Panc1 (cell line): ENCODE results near the gene WDR59. TPM values are rescaled to one million over a fixed set of nuclear protein-coding genes. Genes with fewer than 3 reads are reported as not detected.

ENCODE experiments used
- ATAC-seq: fragments of 200-7000 bp; cut with Tn5 transposase; 2 replicates; pipeline ENCODE4 v1.9.1; 2020; ENCODE audit warnings: mild to moderate bottlenecking, moderate library complexity
- BruUV-seq: library from RNA; stranded (reverse); fragments of 400-500 nt; replicated peaks from 2 replicates; lab custom pipeline; 2021; lab: Mats Ljungman, UMichigan
- CTCF ChIA-PET: fragments of 300-600 bp; sonication (Branson Sonifier 250); formaldehyde crosslinking; loops from one replicate; lab custom pipeline; 2022; ENCODE audit warnings: antibody characterized with exemption; lab: Charles Lee
- POLR2A ChIA-PET: fragments of 300-600 bp; sonication (Branson Sonifier 250); formaldehyde crosslinking; loops from one replicate; lab custom pipeline; 2022; ENCODE audit warnings: antibody characterized with exemption; lab: Charles Lee
- DNase-seq: peaks from one replicate; pipeline ENCODE4 v3.0.0-alpha.2; 2010; ENCODE audit warnings: low read depth, low spot score
- H3K27ac ChIP-seq: 2 replicates; pipeline ENCODE4 v1.5.1; 2011; ENCODE audit warnings: mild to moderate bottlenecking, low read length, inconsistent platforms
- H3K27me3 ChIP-seq: fragments of 200-500 bp; sonication (Bioruptor generic); 2 replicates; pipeline ENCODE4 v1.6.0; 2014; ENCODE audit warnings: low read length, inconsistent platforms; ENCODE audit not compliant: control insufficient read depth, insufficient read depth
- H3K36me3 ChIP-seq: fragments of 200-500 bp; sonication (Bioruptor generic); 2 replicates; pipeline ENCODE4 v1.5.1; 2014; ENCODE audit warnings: inconsistent platforms, mild to moderate bottlenecking, low read length, moderate library complexity; ENCODE audit not compliant: control insufficient read depth, insufficient read depth
- H3K4me1 ChIP-seq: 2 replicates; pipeline ENCODE4 v1.5.1; 2011; ENCODE audit warnings: inconsistent platforms, mild to moderate bottlenecking, low read length, moderate library complexity; ENCODE audit not compliant: control insufficient read depth, insufficient read depth
- H3K4me3 ChIP-seq, 2 experiments: 2 replicates each; pipeline ENCODE4 v1.5.1; 2011 to 2012; ENCODE audit warnings: low read depth in 2 of 2, low read length in 2 of 2, mild to moderate bottlenecking in 2 of 2, inconsistent platforms in 1 of 2, moderate library complexity in 1 of 2
- H3K9me3 ChIP-seq: fragments of 200-500 bp; sonication (Bioruptor generic); 2 replicates; pipeline ENCODE4 v1.5.1; 2014; ENCODE audit warnings: low read depth, mild to moderate bottlenecking, inconsistent platforms, low read length, moderate library complexity; ENCODE audit not compliant: control insufficient read depth, insufficient read depth
- POLR2AphosphoS5 ChIP-seq: IDR thresholded peaks from 2 replicates; pipeline ENCODE4 v1.6.1; 2012; ENCODE audit warnings: mild to moderate bottlenecking, low read depth, low read length, moderate library complexity
- SIN3A ChIP-seq: IDR thresholded peaks from 2 replicates; pipeline ENCODE4 v1.6.1; 2012; ENCODE audit warnings: low read depth, mild to moderate bottlenecking, low read length, moderate library complexity, borderline replicate concordance; ENCODE audit not compliant: insufficient read depth
- TCF7L2 ChIP-seq: IDR thresholded peaks from 2 replicates; pipeline ENCODE4 v1.6.1; 2011; ENCODE audit warnings: mild to moderate bottlenecking, low read depth, low read length, inconsistent platforms
- in situ Hi-C: cut with HindIII; loops from 2 replicates; pipeline ENCODE4 v1.10.0; 2016; ENCODE audit warnings: low sequenced_read_pairs, low pct_unique_long_range_greater_than_20kb
- intact Hi-C: fragments of 100-400 bp; cut with micrococcal nuclease; formaldehyde crosslinking; loops from one replicate; pipeline ENCODE4 v1.10.0; 2022; ENCODE audit not compliant: unreplicated experiment
- total RNA-seq: library from RNA; stranded (reverse); gene quantifications from one replicate; pipeline ENCODE4 v1.2.1, GENCODE V29; 2021; ENCODE audit not compliant: unreplicated experiment
- TF ChIP-seq, protein P1 (sequence below), 2 experiments: IDR thresholded peaks; 2 replicates each; pipeline ENCODE4 v1.6.1; 2011 to 2012; ENCODE audit warnings: low read depth in 2 of 2, control low read depth in 1 of 2, low read length in 1 of 2, mild to moderate bottlenecking in 1 of 2, moderate library complexity in 1 of 2; ENCODE audit not compliant: insufficient read depth in 1 of 2
- TF ChIP-seq, protein P2 (sequence below): fragments of 450-650 bp; IDR thresholded peaks from 2 replicates; pipeline ENCODE4 v1.5.1; 2017; ENCODE audit warnings: mild to moderate bottlenecking

Gene WDR59
- total RNA-seq, 1 experiment from 2014 or later = 58.7 TPM

DNA sequence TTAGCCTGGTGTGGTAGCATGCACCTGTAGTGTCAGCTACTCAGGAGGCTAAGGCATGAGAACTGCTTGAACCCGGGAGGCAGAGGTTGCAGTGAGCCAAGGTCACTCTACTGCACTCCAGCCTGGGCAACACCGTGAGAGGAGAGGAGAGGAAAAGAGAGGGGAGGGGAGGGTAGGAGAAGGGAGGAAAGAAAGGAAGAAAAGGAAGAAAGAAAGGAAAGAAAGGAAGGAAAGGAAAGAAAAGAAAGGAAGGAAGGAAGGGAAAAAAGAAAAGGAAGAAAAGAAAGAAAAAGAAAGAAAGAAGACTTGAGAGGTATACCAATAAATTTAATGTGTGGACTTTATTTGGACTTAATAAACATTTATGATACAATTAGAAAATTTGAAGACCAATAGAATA is 143.5 kb downstream of the WDR59 start:
- no peaks in the 10 kb centered on the region for H3K9me3 ChIP-seq
- H3K27me3 ChIP-seq = no peaks in the 10 kb centered on the region; the same call in 1 of the 2 replicates
- H3K4me3 ChIP-seq = no peak overlapping the region
- ChIA-PET POLR2A (interaction anchor here (0.5 kb wide), 1 partner anchor 201 kb away, joined by 5 read pairs; no protein-coding TSS in a partner anchor), CTCF (no interaction called here)
- peaks cover 2% of the 10 kb centered on the region; the same call in 1 of the 2 replicates for H3K4me1 ChIP-seq
- in situ Hi-C loops = no loop called here
- no peak for ATAC-seq
- H3K27ac ChIP-seq = no peak overlapping the region
- no peak for TF ChIP-seq TCF7L2
- TF ChIP-seq, protein P1, sequence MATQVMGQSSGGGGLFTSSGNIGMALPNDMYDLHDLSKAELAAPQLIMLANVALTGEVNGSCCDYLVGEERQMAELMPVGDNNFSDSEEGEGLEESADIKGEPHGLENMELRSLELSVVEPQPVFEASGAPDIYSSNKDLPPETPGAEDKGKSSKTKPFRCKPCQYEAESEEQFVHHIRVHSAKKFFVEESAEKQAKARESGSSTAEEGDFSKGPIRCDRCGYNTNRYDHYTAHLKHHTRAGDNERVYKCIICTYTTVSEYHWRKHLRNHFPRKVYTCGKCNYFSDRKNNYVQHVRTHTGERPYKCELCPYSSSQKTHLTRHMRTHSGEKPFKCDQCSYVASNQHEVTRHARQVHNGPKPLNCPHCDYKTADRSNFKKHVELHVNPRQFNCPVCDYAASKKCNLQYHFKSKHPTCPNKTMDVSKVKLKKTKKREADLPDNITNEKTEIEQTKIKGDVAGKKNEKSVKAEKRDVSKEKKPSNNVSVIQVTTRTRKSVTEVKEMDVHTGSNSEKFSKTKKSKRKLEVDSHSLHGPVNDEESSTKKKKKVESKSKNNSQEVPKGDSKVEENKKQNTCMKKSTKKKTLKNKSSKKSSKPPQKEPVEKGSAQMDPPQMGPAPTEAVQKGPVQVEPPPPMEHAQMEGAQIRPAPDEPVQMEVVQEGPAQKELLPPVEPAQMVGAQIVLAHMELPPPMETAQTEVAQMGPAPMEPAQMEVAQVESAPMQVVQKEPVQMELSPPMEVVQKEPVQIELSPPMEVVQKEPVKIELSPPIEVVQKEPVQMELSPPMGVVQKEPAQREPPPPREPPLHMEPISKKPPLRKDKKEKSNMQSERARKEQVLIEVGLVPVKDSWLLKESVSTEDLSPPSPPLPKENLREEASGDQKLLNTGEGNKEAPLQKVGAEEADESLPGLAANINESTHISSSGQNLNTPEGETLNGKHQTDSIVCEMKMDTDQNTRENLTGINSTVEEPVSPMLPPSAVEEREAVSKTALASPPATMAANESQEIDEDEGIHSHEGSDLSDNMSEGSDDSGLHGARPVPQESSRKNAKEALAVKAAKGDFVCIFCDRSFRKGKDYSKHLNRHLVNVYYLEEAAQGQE (IDR thresholded peaks at IDR 0.05; ENCODE audit: insufficient read depth in 1 of 2, low read depth in 2 of 2, low read length in 1 of 2) = no peak
- TF ChIP-seq, protein P2, sequence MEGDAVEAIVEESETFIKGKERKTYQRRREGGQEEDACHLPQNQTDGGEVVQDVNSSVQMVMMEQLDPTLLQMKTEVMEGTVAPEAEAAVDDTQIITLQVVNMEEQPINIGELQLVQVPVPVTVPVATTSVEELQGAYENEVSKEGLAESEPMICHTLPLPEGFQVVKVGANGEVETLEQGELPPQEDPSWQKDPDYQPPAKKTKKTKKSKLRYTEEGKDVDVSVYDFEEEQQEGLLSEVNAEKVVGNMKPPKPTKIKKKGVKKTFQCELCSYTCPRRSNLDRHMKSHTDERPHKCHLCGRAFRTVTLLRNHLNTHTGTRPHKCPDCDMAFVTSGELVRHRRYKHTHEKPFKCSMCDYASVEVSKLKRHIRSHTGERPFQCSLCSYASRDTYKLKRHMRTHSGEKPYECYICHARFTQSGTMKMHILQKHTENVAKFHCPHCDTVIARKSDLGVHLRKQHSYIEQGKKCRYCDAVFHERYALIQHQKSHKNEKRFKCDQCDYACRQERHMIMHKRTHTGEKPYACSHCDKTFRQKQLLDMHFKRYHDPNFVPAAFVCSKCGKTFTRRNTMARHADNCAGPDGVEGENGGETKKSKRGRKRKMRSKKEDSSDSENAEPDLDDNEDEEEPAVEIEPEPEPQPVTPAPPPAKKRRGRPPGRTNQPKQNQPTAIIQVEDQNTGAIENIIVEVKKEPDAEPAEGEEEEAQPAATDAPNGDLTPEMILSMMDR = no peak
- DNase-seq = no peak
- no peaks in the 10 kb centered on the region for H3K36me3 ChIP-seq
- intact Hi-C loops = no loop called here
- BruUV-seq = no TSS peak

DNA sequence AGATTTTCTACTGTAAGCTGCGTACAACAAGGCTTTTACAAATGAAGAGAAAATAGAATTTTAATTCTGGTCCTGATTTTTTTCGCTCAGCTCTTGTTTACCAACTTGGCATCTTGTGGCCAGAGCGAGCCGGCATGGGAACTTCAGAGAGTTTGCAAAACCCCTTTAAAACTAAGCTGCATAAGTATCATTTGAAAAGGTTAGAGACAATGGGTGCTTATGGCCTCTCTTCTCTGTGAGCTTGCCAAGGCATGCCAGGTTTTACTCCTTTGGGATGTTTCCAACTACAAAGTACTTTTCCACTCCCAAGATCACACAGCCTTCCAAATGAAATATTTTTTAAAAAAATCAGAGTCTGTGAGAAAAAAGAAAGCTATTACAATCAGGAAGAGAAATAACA is 147.9 kb downstream of the WDR59 start:
- ATAC-seq = no peak
- no peaks in the 10 kb centered on the region; the same call in 1 of the 2 replicates for H3K27me3 ChIP-seq
- no peak for TF ChIP-seq POLR2AphosphoS5
- TF ChIP-seq, protein P2 = no peak
- no peak for TF ChIP-seq TCF7L2
- TF ChIP-seq SIN3A = no peak
- TF ChIP-seq, protein P1 (IDR thresholded peaks at IDR 0.05; ENCODE audit: insufficient read depth in 1 of 2, low read depth in 2 of 2, low read length in 1 of 2) = no peak
- BruUV-seq = no TSS peak
- H3K9me3 ChIP-seq = no peaks in the 10 kb centered on the region
- no peaks in the 10 kb centered on the region for H3K36me3 ChIP-seq
- H3K27ac ChIP-seq = no peak overlapping the region
- intact Hi-C loops (no loop called here), in situ Hi-C loops (no loop called here)
- H3K4me1 ChIP-seq = peaks cover 2% of the 10 kb centered on the region; the same call in 1 of the 2 replicates
- POLR2A ChIA-PET = no interaction called here
- no peak for DNase-seq
- CTCF ChIA-PET = no interaction called here
- H3K4me3 ChIP-seq = no peak overlapping the region
